Right renal cortex interstitium (tissue), 3 donors: ENCODE measurements around the gene C12orf60. TPM values are rescaled to one million over a fixed set of nuclear protein-coding genes. Genes with fewer than 3 reads are reported as not detected.

Source experiments
- DNase-seq, 3 donors: peaks; one replicate each; pipeline ENCODE4 v3.0.0-alpha.2; 2013; ENCODE audit warnings: low read depth in 3 of 3, low spot score in 2 of 3
- polyA plus RNA-seq, 3 donors: library from polyadenylated mRNA; unstranded; fragments of 120-200 nt; gene quantifications; one replicate each; pipeline ENCODE4 v1.2.1, GENCODE V29; 2013; ENCODE audit not compliant: insufficient read length in 3 of 3

C12orf60 gene
- polyA plus RNA-seq, 3 donors = 5.2 to 6.2 (median 5.4) TPM

GRCh38 chr12:14776236-14776961, 27.1 kb upstream of the C12orf60 start:
- DNase-seq = no peak

DNA sequence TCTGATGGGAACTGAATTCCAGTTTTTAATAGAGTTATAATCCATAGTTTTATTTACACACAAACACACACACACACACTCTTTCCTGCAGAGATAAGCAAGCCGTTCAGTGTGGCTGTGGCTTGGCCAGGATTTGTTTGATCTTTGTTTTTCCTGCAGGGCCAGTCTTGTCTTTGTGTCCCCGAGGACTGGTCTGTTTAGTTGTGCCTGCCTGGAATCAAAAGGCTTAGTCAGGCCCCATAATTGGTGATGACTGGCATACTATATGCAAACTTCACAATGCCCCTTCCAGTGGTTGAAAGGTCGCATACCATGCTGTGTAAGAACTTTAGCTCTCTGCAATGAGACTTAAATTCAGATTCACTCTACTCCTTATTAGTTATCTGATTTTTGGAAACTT, 26.2 kb upstream of the C12orf60 start:
- DNase-seq = no peak

DNA sequence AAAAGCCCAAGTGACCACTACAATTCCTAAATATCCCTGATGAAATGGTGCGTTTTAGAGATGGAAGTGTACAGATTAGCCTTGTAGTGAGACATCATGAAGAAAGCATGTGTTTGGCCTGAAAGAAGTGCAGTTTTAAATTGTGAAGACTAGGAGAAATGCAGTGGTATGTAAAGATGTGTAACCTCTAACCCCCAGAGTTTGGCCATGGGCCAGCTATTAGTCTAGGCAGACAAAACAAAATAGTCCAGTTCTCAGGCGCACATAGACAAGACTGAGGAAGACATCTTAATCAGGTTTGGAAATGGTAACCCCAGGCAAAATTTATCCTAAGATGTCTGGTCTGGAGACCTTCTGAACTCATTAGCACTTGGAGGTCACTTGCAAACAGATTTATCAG, 23.6 kb upstream of the C12orf60 start:
- DNase-seq = no peak

DNA sequence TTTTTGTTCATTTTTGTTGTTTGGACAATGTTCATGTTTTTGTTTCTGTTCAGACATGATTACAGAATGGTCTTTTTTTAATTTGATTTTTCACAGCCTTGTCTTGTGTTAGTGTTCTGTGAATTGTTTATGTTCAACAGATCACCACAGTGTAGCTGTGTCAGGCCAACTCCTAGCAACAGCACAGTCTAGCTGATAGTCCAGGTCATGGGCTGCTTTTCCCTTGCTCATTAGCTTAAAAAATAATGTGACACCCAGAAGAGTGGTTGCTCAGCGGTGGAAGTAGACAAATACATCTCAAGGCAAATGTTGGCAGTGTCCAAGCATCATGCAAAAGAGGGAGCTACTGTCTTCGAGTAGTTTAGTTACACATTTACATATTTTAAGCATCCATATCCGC, 22.6 kb upstream of the C12orf60 start:
- no peak for DNase-seq

GRCh38 chr12:14781563-14781962, 21.9 kb upstream of the C12orf60 start:
- no peak for DNase-seq

- DNase-seq = no peak
Measured at GRCh38 chr12:14782756-14783155, 20.7 kb upstream of the C12orf60 start.

- DNase-seq = no peak
Measured at GRCh38 chr12:14784471-14784870, 19.0 kb upstream of the C12orf60 start.

DNA sequence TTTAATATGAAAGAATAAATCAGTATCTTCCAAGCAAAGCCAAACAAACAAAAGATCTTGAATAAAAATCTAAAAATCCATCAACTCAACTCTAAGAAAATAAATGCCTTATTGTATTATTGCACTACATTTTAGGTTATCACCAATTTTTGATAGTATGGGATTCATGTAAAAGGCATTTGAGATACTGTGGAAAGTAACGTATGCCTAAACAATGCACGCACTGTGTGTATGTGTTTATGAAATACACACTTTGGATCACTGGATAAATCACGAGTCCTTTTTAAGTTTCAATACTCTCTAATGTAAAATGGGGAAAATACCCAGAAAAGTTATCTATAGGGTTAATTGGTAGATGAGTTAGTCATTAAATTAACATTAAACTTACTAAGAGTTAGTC, 17.9 kb upstream of the C12orf60 start:
- DNase-seq = no peak

GRCh38 chr12:14795028-14795448, 8.4 kb upstream of the C12orf60 start:
- no peak for DNase-seq

DNA sequence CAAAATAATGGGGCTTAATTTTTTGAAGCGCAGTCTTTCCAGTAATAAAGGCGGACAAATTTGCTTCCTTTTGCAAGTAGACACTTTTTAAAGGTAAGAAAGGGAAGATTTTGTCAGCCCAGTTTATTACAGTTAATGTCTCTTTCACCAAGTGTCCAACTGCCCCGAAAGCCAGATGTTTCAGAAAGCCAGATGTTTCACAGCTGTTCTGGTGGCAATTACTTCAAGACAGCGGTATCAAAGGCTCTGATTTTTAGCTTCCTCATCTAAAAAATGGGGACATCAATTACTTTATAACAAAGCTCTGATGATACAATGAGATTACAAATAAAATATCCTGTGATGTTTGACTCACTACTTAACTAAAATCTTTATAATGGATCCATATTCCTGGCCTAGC, 1.2 kb upstream of the C12orf60 start:
- peak in 1 of 3 donors; percentile 10 for DNase-seq

- DNase-seq = peak in 2 of 3 donors; percentile 52 to 61
Measured at GRCh38 chr12:14802721-14803010, 804 bp upstream of the C12orf60 start.

DNA sequence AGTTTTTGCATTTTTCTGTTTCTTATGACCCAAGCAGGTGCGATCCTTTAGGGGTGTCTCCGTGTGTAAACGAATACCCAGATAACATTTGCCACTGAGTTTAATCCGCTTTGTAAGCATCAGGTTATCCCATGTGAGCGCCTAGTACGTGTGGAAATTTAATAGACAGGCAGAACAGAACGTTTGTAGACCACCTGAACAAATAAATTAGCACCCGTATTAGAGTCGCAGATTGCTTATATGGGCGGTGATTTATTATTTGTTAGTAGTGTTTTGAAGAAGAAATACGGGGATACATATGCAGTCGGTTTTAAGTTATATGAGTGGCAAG, 325 bp downstream of the C12orf60 start:
- DNase-seq = peak in 1 of 3 donors; percentile 12

- no peak for DNase-seq
Measured at GRCh38 chr12:14810167-14810952, 6.9 kb downstream of the C12orf60 start.

DNA sequence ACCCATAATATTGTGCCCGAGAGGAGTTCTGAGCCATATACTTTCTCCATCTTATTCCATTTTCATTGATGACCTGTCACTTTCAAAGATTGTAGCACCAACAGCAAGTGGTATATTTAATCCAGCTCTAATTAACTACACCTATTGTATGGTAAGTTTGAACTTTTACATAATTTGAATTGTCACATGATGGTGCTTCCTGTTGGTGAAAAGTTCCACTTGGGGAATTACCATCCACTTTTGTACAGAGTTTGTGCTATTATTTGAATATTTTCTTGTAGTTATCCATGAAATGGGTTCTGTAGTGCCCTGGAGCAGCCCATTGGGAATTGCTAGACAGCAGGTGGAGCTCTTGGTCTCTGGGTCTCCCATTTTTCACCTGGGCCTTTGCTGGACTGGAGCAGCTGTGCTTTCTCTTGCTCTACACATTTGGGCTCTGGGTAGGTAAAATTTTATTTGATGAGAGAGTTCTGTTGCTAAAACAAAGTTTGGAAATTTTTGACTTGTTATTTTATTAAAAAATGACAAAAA, 7.5 kb downstream of the C12orf60 start:
- no peak for DNase-seq

- no peak for DNase-seq
Measured at GRCh38 chr12:14811486-14811885, 8.0 kb downstream of the C12orf60 start.

- no peak for DNase-seq
Measured at GRCh38 chr12:14814014-14814413, 10.5 kb downstream of the C12orf60 start, which contains the start of gene SMCO3. SMCO3 (minus strand) TSS chr12:14814182; CDS start chr12:14806680, 7,502 bp downstream.

- DNase-seq = no peak
Measured at GRCh38 chr12:14824012-14824634, 20.7 kb downstream of the C12orf60 start.

DNA sequence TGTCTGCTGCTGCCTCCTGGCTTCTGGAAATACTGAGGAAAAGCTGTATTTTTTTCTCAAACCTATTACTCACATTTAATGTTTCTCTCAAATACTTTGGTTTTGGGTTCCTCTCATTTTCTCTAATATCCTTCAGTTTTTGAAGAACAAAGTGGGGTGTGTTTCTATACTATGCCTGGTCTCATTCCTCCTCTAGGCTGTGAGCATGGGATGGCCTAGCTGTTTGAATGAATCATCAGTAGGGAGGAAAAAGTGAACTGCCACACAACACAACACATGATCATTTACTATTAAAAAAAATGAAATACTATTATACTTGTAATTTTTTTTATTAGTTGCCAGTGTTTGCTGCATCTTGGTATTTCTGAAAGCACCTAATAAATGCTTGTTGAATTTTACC, 21.8 kb downstream of the C12orf60 start:
- no peak for DNase-seq

GRCh38 chr12:14826491-14826890, 23.0 kb downstream of the C12orf60 start:
- DNase-seq = no peak

- no peak for DNase-seq
Measured at GRCh38 chr12:14827043-14827442, 23.6 kb downstream of the C12orf60 start.

- DNase-seq = no peak
Measured at GRCh38 chr12:14828892-14829291, 25.4 kb downstream of the C12orf60 start.

GRCh38 chr12:14833336-14833735, 29.9 kb downstream of the C12orf60 start:
- no peak for DNase-seq
